GM12878 (cell line): ENCODE measurements around the gene AFF2. TPM values are rescaled to one million over a fixed set of nuclear protein-coding genes. Genes with fewer than 3 reads are reported as not detected.

Source experiments
- ATAC-seq: fragments of 200-7000 bp; cut with Tn5 transposase; 3 replicates; pipeline ENCODE4 v1.9.1; 2020; ENCODE audit warnings: mild to moderate bottlenecking, moderate library complexity
- BruUV-seq: library from RNA; stranded (reverse); fragments of 400-500 nt; replicated peaks from 2 replicates; lab custom pipeline; 2021; lab: Mats Ljungman, UMichigan
- CTCF ChIA-PET: fragments of 300-600 bp; sonication (Branson Sonifier 250); formaldehyde crosslinking; extraction: SDS; loops from one replicate; lab custom pipeline; 2021; ENCODE audit warnings: inconsistent platforms; lab: Yijun Ruan, JAX
- POLR2A ChIA-PET: fragments of 350-600 bp; formaldehyde crosslinking; extraction: SDS; loops from one replicate; lab custom pipeline; 2021; ENCODE audit warnings: inconsistent platforms; lab: Charles Lee
- RAD21 ChIA-PET: fragments of 300-600 bp; sonication (Branson Sonifier 250); formaldehyde crosslinking; loops from one replicate; lab custom pipeline; 2023; ENCODE audit warnings: antibody characterized with exemption; ENCODE audit not compliant: unreplicated experiment; lab: Charles Lee
- SMC1A ChIA-PET: fragments of 300-600 bp; sonication (Branson Sonifier 250); formaldehyde crosslinking; loops from one replicate; lab custom pipeline; 2023; ENCODE audit not compliant: unreplicated experiment, uncharacterized antibody; lab: Charles Lee
- DNase-seq: peaks from one replicate; pipeline ENCODE4 v3.0.0-alpha.2; 2011; ENCODE audit warnings: low read depth, low spot score
- FAIRE-seq: peaks from 3 replicates; lab custom pipeline; 2011; peaks lifted over from hg19 to GRCh38; lab: Jason Lieb, UNC
- H2AFZ ChIP-seq: 2 replicates; pipeline ENCODE4 v1.6.0; 2011; ENCODE audit warnings: low read depth, low read length, control low read depth; ENCODE audit not compliant: control insufficient read depth
- H3K27ac ChIP-seq: 2 replicates; pipeline ENCODE4 v1.5.1; 2011; ENCODE audit warnings: control low read depth; ENCODE audit not compliant: control insufficient read depth, insufficient read depth
- H3K27me3 ChIP-seq, 2 experiments: replicated peaks in 1 of 2; 2 replicates each; pipeline versions ENCODE4 v1.6.0 to v1.6.1; 2011; ENCODE audit warnings: low read length in 1 of 2; ENCODE audit not compliant: control insufficient read depth in 2 of 2, insufficient read depth in 2 of 2
- H3K36me3 ChIP-seq, 2 experiments: 2 replicates each; pipeline ENCODE4 v1.5.1; 2011; ENCODE audit warnings: low read length in 1 of 2; ENCODE audit not compliant: control insufficient read depth in 2 of 2, insufficient read depth in 2 of 2
- H3K4me1 ChIP-seq: 2 replicates; pipeline ENCODE4 v1.6.1; 2011; ENCODE audit warnings: mild to moderate bottlenecking, low read length, moderate library complexity, mixed read lengths; ENCODE audit not compliant: control insufficient read depth, insufficient read depth
- H3K4me2 ChIP-seq: 2 replicates; pipeline ENCODE4 v1.6.0; 2011; ENCODE audit warnings: control low read depth; ENCODE audit not compliant: control insufficient read depth, insufficient read depth
- H3K4me3 ChIP-seq: fragments of 200-600 bp; sonication (generic); 2 replicates; pipeline ENCODE4 v1.5.1; 2016
- H3K79me2 ChIP-seq: 2 replicates; pipeline ENCODE4 v1.6.0; 2011; ENCODE audit warnings: low read length; ENCODE audit not compliant: control insufficient read depth, insufficient read depth
- H3K9ac ChIP-seq: 2 replicates; pipeline ENCODE4 v1.8.0; 2011; ENCODE audit warnings: low read length, control low read depth, mixed read lengths; ENCODE audit not compliant: control insufficient read depth, insufficient read depth
- H3K9me3 ChIP-seq: replicated peaks from 3 replicates; pipeline ENCODE4 v1.5.1; 2011; ENCODE audit warnings: mild to moderate bottlenecking, low read length; ENCODE audit not compliant: control insufficient read depth, insufficient read depth
- H4K20me1 ChIP-seq: 2 replicates; pipeline ENCODE4 v1.6.0; 2011; ENCODE audit not compliant: control insufficient read depth, insufficient read depth
- CHD4 ChIP-seq: fragments of 200-600 bp; sonication (generic); IDR thresholded peaks from 2 replicates; pipeline ENCODE4 v1.6.1; 2016; ENCODE audit warnings: mild to moderate bottlenecking
- CREB1 ChIP-seq: IDR thresholded peaks from 2 replicates; pipeline ENCODE4 v1.6.1; 2012; ENCODE audit warnings: low read depth, mild to moderate bottlenecking, inconsistent platforms
- CUX1 ChIP-seq: IDR thresholded peaks from 2 replicates; pipeline ENCODE4 v1.6.1; 2012; ENCODE audit warnings: improper control_type of control experiment, low read depth, low read length; ENCODE audit not compliant: insufficient replicate concordance
- FOS ChIP-seq: IDR thresholded peaks from 3 replicates; pipeline ENCODE4 v1.6.1; 2011; ENCODE audit warnings: borderline replicate concordance; ENCODE audit not compliant: insufficient read length; ENCODE audit errors: extremely low read depth
- FOXM1 ChIP-seq: IDR thresholded peaks from 2 replicates; pipeline ENCODE4 v1.6.1; 2012; ENCODE audit warnings: low read depth, mild to moderate bottlenecking, inconsistent platforms, low read length, moderate library complexity
- GABPA ChIP-seq: IDR thresholded peaks from 2 replicates; pipeline ENCODE4 v1.6.1; 2014; ENCODE audit warnings: antibody characterized with exemption, low read depth, mild to moderate bottlenecking, inconsistent platforms
- IKZF2 ChIP-seq, 2 experiments: fragments of 450-650 bp; IDR thresholded peaks; 2 replicates each; pipeline ENCODE4 v1.6.1; 2017; ENCODE audit warnings: mild to moderate bottlenecking in 2 of 2, moderate library complexity in 2 of 2
- RAD51 ChIP-seq: fragments of 450-650 bp; IDR thresholded peaks from 2 replicates; pipeline ENCODE4 v1.6.1; 2016; ENCODE audit warnings: moderate library complexity, mild to moderate bottlenecking, inconsistent platforms
- RB1 ChIP-seq: fragments of 450-650 bp; formaldehyde crosslinking; IDR thresholded peaks from 2 replicates; pipeline ENCODE4 v1.6.1; 2017; ENCODE audit warnings: mild to moderate bottlenecking, borderline replicate concordance
- RCOR1 ChIP-seq: conservative IDR thresholded peaks from 2 replicates; pipeline ENCODE4 v1.6.1; 2012; ENCODE audit warnings: low read depth, low read length, improper control_type of control experiment
- RELB ChIP-seq: fragments of 450-650 bp; IDR thresholded peaks from 2 replicates; pipeline ENCODE4 v1.6.1; 2017; ENCODE audit warnings: low read depth, mild to moderate bottlenecking, moderate library complexity
- TCF12 ChIP-seq: IDR thresholded peaks from 2 replicates; pipeline ENCODE4 v1.6.1; 2011; ENCODE audit warnings: low read depth, mild to moderate bottlenecking, low read length
- WGBS: methylation state at CpG from one replicate; pipeline ENCODE4 v1.1.6; 2016; ENCODE audit warnings: low lambda C conversion rate; ENCODE audit not compliant: insufficient replicate concordance, insufficient coverage; ENCODE audit errors: missing lambda C conversion rate; 5-methylcytosine and 5-hydroxymethylcytosine counted together
- in situ Hi-C: fragments of 300-500 bp; cut with MboI; formaldehyde crosslinking; loops from 9 replicates; pipeline ENCODE4 v1.14.3; 2018; ENCODE audit warnings: mixed read lengths
- intact Hi-C: fragments of 100-400 bp; cut with micrococcal nuclease; formaldehyde crosslinking; loops from one replicate; pipeline ENCODE4 v1.14.2; 2022; ENCODE audit not compliant: unreplicated experiment
- polyA plus RNA-seq, 11 experiments: library from polyadenylated mRNA; depleted of rRNA in 4 of 11; unstranded in 6 of 11; stranded (reverse) in 5 of 11; fragments of >200 nt; fragmentation: Nextera tagmentation in 4 of 11; fragmentation: Illumina TruSeq in 1 of 11; extraction: Ambion mirVana in 4 of 11; extraction: Trizol in 1 of 11; gene quantifications; 1 replicate in 1 of 11; 2 replicates in 10 of 11; pipeline versions ENCODE4 v1.2.1 to v1.2.3, GENCODE V29; 2011 to 2016; ENCODE audit warnings: inconsistent platforms in 2 of 11, missing spikeins in 2 of 11, low read depth in 1 of 11
- total RNA-seq, 4 experiments: library from RNA; depleted of rRNA in 3 of 4; stranded (reverse); fragments of >200 nt in 3 of 4; fragmentation: Illumina TruSeq in 1 of 4; extraction: Trizol in 1 of 4; gene quantifications; 2 replicates each; pipeline versions ENCODE4 v1.2.1 to v1.2.3, GENCODE V29; 2013 to 2021

The AFF2 gene
- total and polyA plus RNA-seq, 10 of the 15 experiments (the other 5 are each of a cell fraction or from before 2014, with no cell fraction given) = under 0.01 to 0.03 TPM; not detected in 8

- FAIRE-seq (no peak), DNase-seq (no peak), ATAC-seq (no peak)
- BruUV-seq = no TSS peak
- RAD21 ChIA-PET = no interaction called here
- in situ Hi-C loops (no loop called here), intact Hi-C loops (no loop called here)
- Histone ChIP-seq H3K4me1 (no peaks in the 10 kb centered on the region), H2AFZ (no peak overlapping the region), H3K36me3 (no peaks in the 10 kb centered on the region), H3K4me2 (no peak overlapping the region), H3K27me3 (no peaks in the 10 kb centered on the region), H3K9me3 (no peaks in the 10 kb centered on the region; the same call in 2 of the 3 replicates), H3K4me3 (no peak overlapping the region), H3K79me2 (no peaks in the 10 kb centered on the region), H4K20me1 (no peaks in the 10 kb centered on the region), H3K27ac (no peak overlapping the region), H3K9ac (no peak overlapping the region)
- TF ChIP-seq FOXM1 (no peak), RCOR1 (no peak), RAD51 (peak; percentile 17; the same call in 1 of the 2 replicates), RELB (no peak)
- POLR2A ChIA-PET = no interaction called here
- WGBS = 0% methylated on average over 1 of the region's 1 CpG
- SMC1A ChIA-PET = interaction anchor here (1.3 kb wide), 1 partner anchor 23 kb away, joined by 4 read pairs; no protein-coding TSS in a partner anchor
- CTCF ChIA-PET = no interaction called here
Measured at GRCh38 chrX:148662014-148662413, 161.6 kb downstream of the AFF2 start.

- Histone ChIP-seq H3K79me2 (no peaks in the 10 kb centered on the region), H3K4me2 (no peak overlapping the region), H3K36me3 (no peaks in the 10 kb centered on the region), H3K9ac (no peak overlapping the region), H3K4me1 (no peaks in the 10 kb centered on the region), H3K9me3 (no peaks in the 10 kb centered on the region; the same call in 2 of the 3 replicates), H3K27me3 (no peaks in the 10 kb centered on the region), H3K4me3 (no peak overlapping the region), H4K20me1 (no peaks in the 10 kb centered on the region), H3K27ac (no peak overlapping the region), H2AFZ (no peak overlapping the region)
- DNase-seq (no peak), ATAC-seq (no peak), FAIRE-seq (no peak)
- intact Hi-C loops = no loop called here
- RAD21 ChIA-PET = no interaction called here
- SMC1A ChIA-PET = no interaction called here
- WGBS = 0% methylated on average over 1 of the region's 1 CpG
- CTCF ChIA-PET = no interaction called here
- BruUV-seq = no TSS peak
- POLR2A ChIA-PET = no interaction called here
- in situ Hi-C loops = no loop called here
- TF ChIP-seq FOXM1 (no peak), GABPA (no peak), CHD4 (no peak), RB1 (no peak), TCF12 (no peak), CREB1 (no peak), CUX1 (no peak), FOS (no peak), IKZF2 (IDR thresholded peaks at IDR 0.05) (no peak)
Measured at GRCh38 chrX:148664171-148664570, 163.8 kb downstream of the AFF2 start.
